ENCODE measurements around the gene PTGR2.

DNA sequence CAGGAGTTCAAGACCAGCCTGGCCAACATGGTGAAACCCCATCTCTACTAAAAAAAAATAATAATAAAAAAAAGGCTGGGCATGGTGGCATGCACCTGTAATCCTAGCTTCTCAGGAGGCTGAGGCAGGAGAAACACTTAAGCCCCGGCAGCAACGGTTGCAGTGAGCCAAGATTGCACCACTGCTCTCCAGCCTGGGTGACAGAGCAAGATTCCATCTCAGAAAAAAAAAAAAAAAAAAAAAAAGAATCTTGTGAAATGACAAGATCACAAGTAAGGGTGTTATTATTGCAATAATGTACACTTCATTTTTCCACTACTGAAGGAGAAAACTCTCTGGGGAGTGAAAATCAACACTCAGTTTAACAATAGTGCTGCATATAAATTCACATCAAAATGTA, 8.8 kb upstream of the PTGR2 start:
- TF ChIP-seq, protein P1, sequence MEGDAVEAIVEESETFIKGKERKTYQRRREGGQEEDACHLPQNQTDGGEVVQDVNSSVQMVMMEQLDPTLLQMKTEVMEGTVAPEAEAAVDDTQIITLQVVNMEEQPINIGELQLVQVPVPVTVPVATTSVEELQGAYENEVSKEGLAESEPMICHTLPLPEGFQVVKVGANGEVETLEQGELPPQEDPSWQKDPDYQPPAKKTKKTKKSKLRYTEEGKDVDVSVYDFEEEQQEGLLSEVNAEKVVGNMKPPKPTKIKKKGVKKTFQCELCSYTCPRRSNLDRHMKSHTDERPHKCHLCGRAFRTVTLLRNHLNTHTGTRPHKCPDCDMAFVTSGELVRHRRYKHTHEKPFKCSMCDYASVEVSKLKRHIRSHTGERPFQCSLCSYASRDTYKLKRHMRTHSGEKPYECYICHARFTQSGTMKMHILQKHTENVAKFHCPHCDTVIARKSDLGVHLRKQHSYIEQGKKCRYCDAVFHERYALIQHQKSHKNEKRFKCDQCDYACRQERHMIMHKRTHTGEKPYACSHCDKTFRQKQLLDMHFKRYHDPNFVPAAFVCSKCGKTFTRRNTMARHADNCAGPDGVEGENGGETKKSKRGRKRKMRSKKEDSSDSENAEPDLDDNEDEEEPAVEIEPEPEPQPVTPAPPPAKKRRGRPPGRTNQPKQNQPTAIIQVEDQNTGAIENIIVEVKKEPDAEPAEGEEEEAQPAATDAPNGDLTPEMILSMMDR (IDR thresholded peaks at IDR 0.05), result no peak
- TF ChIP-seq EP300 (IDR thresholded peaks at IDR 0.05), result no peak
